DMS 273 (cell line): Measurements from ENCODE around the gene RBM14.

Source experiments
- DNase-seq: peaks from one replicate; lab custom pipeline; 2025; ENCODE audit not compliant: unreplicated experiment; lab: John Stamatoyannopoulos, UW

RBM14 gene

GRCh38 chr11:66676282-66676919 is 60.0 kb downstream of the RBM14 start:
- DNase-seq, result no peak
